GM06990 (cell line): ENCODE results near the gene KRT8.

Experiments used
- DNase-seq: peaks from one replicate; pipeline ENCODE4 v3.0.0-alpha.2; 2011; ENCODE audit not compliant: insufficient read length; ENCODE audit errors: extremely low read depth
- H3K27me3 ChIP-seq: replicated peaks from 2 replicates; pipeline ENCODE4 v1.6.0; 2011; ENCODE audit warnings: low read length; ENCODE audit not compliant: control insufficient read depth, insufficient read depth
- H3K36me3 ChIP-seq: 2 replicates; pipeline ENCODE4 v1.5.1; 2011; ENCODE audit warnings: low read length; ENCODE audit not compliant: control insufficient read depth, insufficient read depth
- H3K4me3 ChIP-seq: replicated peaks from 2 replicates; pipeline ENCODE4 v1.5.1; 2011; ENCODE audit warnings: low read depth, mild to moderate bottlenecking, control low read depth, low read length
- CTCF ChIP-seq: IDR thresholded peaks from 2 replicates; pipeline ENCODE4 v1.5.1; 2011; ENCODE audit warnings: low read length, control low read depth, mild to moderate bottlenecking, inconsistent platforms; ENCODE audit not compliant: insufficient read depth, poor library complexity, severe bottlenecking

The KRT8 gene

GRCh38 chr12:52877242-52877641 lies 27.6 kb downstream of the KRT8 start:
- Histone ChIP-seq H3K36me3 (no peaks in the 10 kb centered on the region), H3K4me3 (no peak overlapping the region), H3K27me3 (no peaks in the 10 kb centered on the region)
- no peak for TF ChIP-seq CTCF
- DNase-seq, result no peak

GRCh38 chr12:52876372-52876771 lies 28.5 kb downstream of the KRT8 start:
- H3K36me3 ChIP-seq, result no peaks in the 10 kb centered on the region
- no peak for TF ChIP-seq CTCF
- no peak for DNase-seq
- no peaks in the 10 kb centered on the region for H3K27me3 ChIP-seq
- no peak overlapping the region for H3K4me3 ChIP-seq

GRCh38 chr12:52874573-52875435 lies 30.1 kb downstream of the KRT8 start:
- Histone ChIP-seq H3K36me3 (no peaks in the 10 kb centered on the region), H3K27me3 (no peaks in the 10 kb centered on the region), H3K4me3 (peak overlapping the region; percentile 47; the same call in 1 of the 2 replicates)
- TF ChIP-seq CTCF, result no peak
- no peak for DNase-seq

- TF ChIP-seq CTCF, result no peak
- DNase-seq, result no peak
- Histone ChIP-seq H3K4me3 (peak overlapping the region; percentile 49), H3K27me3 (no peaks in the 10 kb centered on the region), H3K36me3 (no peaks in the 10 kb centered on the region)
Observed at GRCh38 chr12:52873832-52874572, 30.9 kb downstream of the KRT8 start.

- no peak for DNase-seq
- H3K4me3 ChIP-seq, result no peak overlapping the region
Observed at GRCh38 chr12:52873513-52873831, 31.4 kb downstream of the KRT8 start.

More at GRCh38 chr12:52873513-52873831, 31.4 kb downstream of the KRT8 start:
- TF ChIP-seq CTCF, result no peak
- Histone ChIP-seq H3K36me3 (no peaks in the 10 kb centered on the region), H3K27me3 (no peaks in the 10 kb centered on the region)
